Effector memory CD8-positive, alpha-beta T cell (primary cell): ENCODE measurements around the gene RXRB.

ENCODE experiments used
- ATAC-seq: fragments of 150-1000 bp; cut with Tn5 transposase; replicated peaks from 2 replicates; pipeline ENCODE4 v1.10.0; 2021; ENCODE audit warnings: mild to moderate bottlenecking, moderate library complexity
- DNase-seq, 3 experiments: peaks; one replicate each; pipeline ENCODE4 v3.0.0; 2021
- H3K27ac Mint-ChIP-seq, 2 donors: one replicate each; pipeline ENCODE4 v1.8.0; 2022; ENCODE audit warnings: mild to moderate bottlenecking in 2 of 2, mixed read lengths in 2 of 2, moderate library complexity in 2 of 2
- H3K27me3 Mint-ChIP-seq, 2 donors: one replicate each; pipeline ENCODE4 v1.8.0; 2022; ENCODE audit warnings: mixed read lengths in 2 of 2
- H3K36me3 Mint-ChIP-seq: one replicate; pipeline ENCODE4 v1.8.0; 2022; ENCODE audit warnings: mild to moderate bottlenecking, moderate library complexity, mixed read lengths; ENCODE audit not compliant: insufficient read depth
- H3K4me1 Mint-ChIP-seq, 2 donors: one replicate each; pipeline ENCODE4 v1.8.0; 2022; ENCODE audit warnings: low read depth in 2 of 2, mixed read lengths in 2 of 2
- H3K4me3 Mint-ChIP-seq, 2 donors: one replicate each; pipeline ENCODE4 v1.8.0; 2022; ENCODE audit warnings: mild to moderate bottlenecking in 2 of 2, mixed read lengths in 2 of 2, moderate library complexity in 2 of 2
- H3K9me3 Mint-ChIP-seq, 2 donors: one replicate each; pipeline ENCODE4 v1.8.0; 2022; ENCODE audit warnings: mixed read lengths in 2 of 2

Gene RXRB

DNA sequence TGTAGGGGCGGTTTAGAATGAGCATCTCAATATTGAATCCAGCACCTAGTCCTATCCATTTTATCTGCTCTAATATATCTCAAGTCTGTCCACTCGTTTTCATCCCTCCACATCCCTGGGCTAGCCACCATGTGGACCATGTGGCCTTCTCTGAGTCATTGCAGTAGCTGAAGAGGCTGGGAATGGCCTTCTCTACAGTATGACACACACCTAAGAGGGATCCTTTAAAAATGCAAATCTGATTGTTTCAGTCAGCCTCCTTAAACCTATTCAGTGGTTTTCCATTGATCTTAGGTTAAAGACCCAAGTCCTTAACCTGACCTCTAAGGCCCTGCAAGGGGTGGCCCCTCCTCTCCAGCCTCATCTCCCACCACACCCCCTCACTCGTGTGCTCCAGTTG, 17.2 kb upstream of the RXRB start:
- H3K4me1 Mint-ChIP-seq = peaks cover 13 to 17% of the 10 kb centered on the region in 2 donors
- H3K9me3 Mint-ChIP-seq = no peaks in the 10 kb centered on the region
- no peak overlapping the region for H3K4me3 Mint-ChIP-seq
- H3K27me3 Mint-ChIP-seq = peaks cover 81 to 91% of the 10 kb centered on the region in 2 donors
- H3K27ac Mint-ChIP-seq = no peak overlapping the region
- ATAC-seq = no peak
- DNase-seq = no peak
- peaks cover 3% of the 10 kb centered on the region for H3K36me3 Mint-ChIP-seq

GRCh38 chr6:33217246-33217645, 16.8 kb upstream of the RXRB start:
- no peaks in the 10 kb centered on the region for H3K9me3 Mint-ChIP-seq
- peaks cover 4% of the 10 kb centered on the region for H3K36me3 Mint-ChIP-seq
- ATAC-seq (no peak), DNase-seq (no peak)
- no peak overlapping the region for H3K27ac Mint-ChIP-seq
- H3K4me3 Mint-ChIP-seq = no peak overlapping the region
- peaks cover 15 to 19% of the 10 kb centered on the region in 2 donors for H3K4me1 Mint-ChIP-seq
- H3K27me3 Mint-ChIP-seq = peaks cover 81 to 91% of the 10 kb centered on the region in 2 donors

GRCh38 chr6:33216117-33216649, 15.7 kb upstream of the RXRB start:
- Mint-ChIP-seq H3K36me3 (peaks cover 7% of the 10 kb centered on the region), H3K27me3 (peaks cover 72 to 85% of the 10 kb centered on the region in 2 donors), H3K4me1 (peaks cover 15 to 19% of the 10 kb centered on the region in 2 donors), H3K27ac (no peak overlapping the region), H3K4me3 (no peak overlapping the region), H3K9me3 (no peaks in the 10 kb centered on the region)
- no peak for ATAC-seq
- DNase-seq = no peak

- H3K27me3 Mint-ChIP-seq = peaks cover 70 to 82% of the 10 kb centered on the region in 2 donors
Observed at GRCh38 chr6:33215271-33216116, 15.0 kb upstream of the RXRB start.

DNA sequence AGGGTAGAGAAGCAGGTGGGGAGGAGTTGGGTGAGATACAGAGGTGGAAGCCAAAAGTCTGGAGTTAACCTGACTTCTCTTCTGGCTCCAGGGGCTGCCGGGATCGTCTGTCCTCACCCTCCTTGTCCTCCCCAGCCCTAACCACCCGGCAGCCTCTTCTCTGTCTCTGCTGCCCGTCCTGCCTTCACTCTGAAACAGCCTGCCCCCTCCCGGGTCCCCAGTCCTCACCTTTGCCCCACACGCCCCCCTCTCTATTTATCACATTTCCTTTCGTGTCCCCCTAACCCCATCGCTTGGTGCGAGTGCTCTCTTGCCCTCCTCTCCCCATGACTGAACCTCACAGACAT, 13.5 kb upstream of the RXRB start:
- Mint-ChIP-seq H3K9me3 (no peaks in the 10 kb centered on the region), H3K27ac (peak overlapping the region; percentile 27 to 49), H3K4me1 (peaks cover 24 to 27% of the 10 kb centered on the region in 2 donors), H3K36me3 (peaks cover 13% of the 10 kb centered on the region), H3K27me3 (peaks cover 62 to 70% of the 10 kb centered on the region in 2 donors), H3K4me3 (peak overlapping the region; percentile 49 to 58)
- no peak for DNase-seq
- ATAC-seq = no peak

More at GRCh38 chr6:33215271-33216116, 15.0 kb upstream of the RXRB start:
- ATAC-seq (no peak), DNase-seq (no peak)
- H3K4me1 Mint-ChIP-seq = peaks cover 15 to 19% of the 10 kb centered on the region in 2 donors
- no peak overlapping the region for H3K4me3 Mint-ChIP-seq
- H3K36me3 Mint-ChIP-seq = peaks cover 10% of the 10 kb centered on the region
- H3K27ac Mint-ChIP-seq = no peak overlapping the region
- no peaks in the 10 kb centered on the region for H3K9me3 Mint-ChIP-seq

GRCh38 chr6:33213166-33213988, 12.9 kb upstream of the RXRB start:
- no peak for DNase-seq
- H3K4me3 Mint-ChIP-seq = peak overlapping the region; percentile 49 to 58
- H3K27ac Mint-ChIP-seq = peak overlapping the region; percentile 27 to 49
- peak; percentile 21 for ATAC-seq
- H3K9me3 Mint-ChIP-seq = no peaks in the 10 kb centered on the region
- peaks cover 56 to 64% of the 10 kb centered on the region in 2 donors for H3K27me3 Mint-ChIP-seq
- peaks cover 27 to 31% of the 10 kb centered on the region in 2 donors for H3K4me1 Mint-ChIP-seq
- peaks cover 16% of the 10 kb centered on the region for H3K36me3 Mint-ChIP-seq

DNA sequence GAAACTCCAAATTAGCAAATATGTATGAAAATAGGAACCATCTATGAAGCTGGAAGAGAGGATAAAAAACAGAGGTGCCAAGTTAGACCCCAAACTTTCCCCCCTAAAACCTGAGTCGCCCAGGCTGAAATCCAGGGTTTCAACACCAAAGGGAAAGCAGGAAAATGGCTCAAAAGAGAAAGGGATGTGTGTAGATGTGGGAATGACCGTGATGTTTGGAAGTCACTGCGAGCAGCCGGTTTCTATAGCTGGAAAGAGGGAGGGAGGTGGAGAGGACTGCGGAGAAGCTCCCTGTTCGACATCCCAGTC, 12.3 kb upstream of the RXRB start:
- H3K4me3 Mint-ChIP-seq = peak overlapping the region; percentile 49 to 58
- H3K36me3 Mint-ChIP-seq = peaks cover 21% of the 10 kb centered on the region
- H3K4me1 Mint-ChIP-seq = peaks cover 29 to 32% of the 10 kb centered on the region in 2 donors
- DNase-seq (no peak), ATAC-seq (no peak)
- H3K9me3 Mint-ChIP-seq = no peaks in the 10 kb centered on the region
- H3K27ac Mint-ChIP-seq = no peak overlapping the region
- H3K27me3 Mint-ChIP-seq = peaks cover 50 to 58% of the 10 kb centered on the region in 2 donors

GRCh38 chr6:33211666-33212422, 11.4 kb upstream of the RXRB start:
- ATAC-seq = no peak
- no peak for DNase-seq
- Mint-ChIP-seq H3K27me3 (peaks cover 40 to 48% of the 10 kb centered on the region in 2 donors), H3K36me3 (peaks cover 23% of the 10 kb centered on the region), H3K4me3 (no peak overlapping the region), H3K4me1 (peaks cover 30 to 36% of the 10 kb centered on the region in 2 donors), H3K9me3 (no peaks in the 10 kb centered on the region), H3K27ac (no peak overlapping the region)

DNA sequence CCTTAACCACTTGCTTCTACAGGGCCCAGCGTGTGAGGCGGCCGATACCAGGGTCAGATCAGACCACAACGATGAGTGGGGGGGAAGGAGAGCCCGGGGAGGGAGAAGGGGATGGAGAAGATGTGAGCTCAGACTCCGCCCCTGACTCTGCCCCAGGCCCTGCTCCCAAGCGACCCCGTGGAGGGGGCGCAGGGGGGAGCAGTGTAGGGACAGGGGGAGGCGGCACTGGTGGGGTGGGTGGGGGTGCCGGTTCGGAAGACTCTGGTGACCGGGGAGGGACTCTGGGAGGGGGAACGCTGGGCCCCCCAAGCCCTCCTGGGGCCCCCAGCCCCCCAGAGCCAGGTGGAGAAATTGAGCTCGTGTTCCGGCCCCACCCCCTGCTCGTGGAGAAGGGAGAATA, 10.7 kb upstream of the RXRB start:
- H3K4me1 Mint-ChIP-seq = peaks cover 32 to 36% of the 10 kb centered on the region in 2 donors
- peaks cover 23% of the 10 kb centered on the region for H3K36me3 Mint-ChIP-seq

DNA sequence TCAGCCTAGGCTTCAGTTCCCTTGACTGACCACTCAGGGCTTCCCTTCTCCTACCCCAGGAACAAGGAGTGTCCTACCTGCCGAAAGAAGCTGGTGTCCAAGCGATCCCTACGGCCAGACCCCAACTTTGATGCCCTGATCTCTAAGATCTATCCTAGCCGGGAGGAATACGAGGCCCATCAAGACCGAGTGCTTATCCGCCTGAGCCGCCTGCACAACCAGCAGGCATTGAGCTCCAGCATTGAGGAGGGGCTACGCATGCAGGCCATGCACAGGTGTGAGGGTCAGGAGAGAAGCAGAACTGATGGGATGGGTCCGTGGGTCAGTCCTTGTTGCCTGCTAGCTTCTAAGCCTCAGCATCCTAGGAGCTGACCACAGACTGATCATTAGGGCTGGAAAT, 9.4 kb upstream of the RXRB start:
- Mint-ChIP-seq H3K36me3 (peaks cover 26% of the 10 kb centered on the region), H3K27me3 (peaks cover 27 to 30% of the 10 kb centered on the region in 2 donors), H3K4me1 (peaks cover 41 to 44% of the 10 kb centered on the region in 2 donors), H3K4me3 (peak overlapping the region; percentile 83 to 93), H3K27ac (peak overlapping the region; percentile 96 to 97), H3K9me3 (no peaks in the 10 kb centered on the region)
- DNase-seq (no peak), ATAC-seq (no peak)

More for the DNA sequence above, 10.7 kb upstream of the RXRB start:
- Mint-ChIP-seq H3K4me3 (no peak overlapping the region), H3K27ac (no peak overlapping the region), H3K27me3 (peaks cover 38 to 43% of the 10 kb centered on the region in 2 donors), H3K9me3 (no peaks in the 10 kb centered on the region)
- ATAC-seq (no peak), DNase-seq (no peak)

GRCh38 chr6:33208091-33208967, 7.9 kb upstream of the RXRB start, which contains the start of gene RING1:
RING1 (plus strand) TSS chr6:33208500; CDS start chr6:33208823, 323 bp downstream.
- peaks cover 28% of the 10 kb centered on the region for H3K36me3 Mint-ChIP-seq
- H3K4me3 Mint-ChIP-seq = peak within 1 kb of the TSS; percentile 83 to 93
- peaks cover 42 to 44% of the 10 kb centered on the region in 2 donors for H3K4me1 Mint-ChIP-seq
- H3K27ac Mint-ChIP-seq = peak within 1 kb of the TSS; percentile 96 to 97
- no peaks in the 10 kb centered on the region for H3K9me3 Mint-ChIP-seq
- peaks cover 12 to 15% of the 10 kb centered on the region in 2 donors for H3K27me3 Mint-ChIP-seq
- ATAC-seq (peak; percentile 72), DNase-seq (peak; percentile 80 to 85 (median 82))

- Mint-ChIP-seq H3K36me3 (peaks cover 33% of the 10 kb centered on the region), H3K27me3 (peaks cover 5 to 8% of the 10 kb centered on the region in 2 donors), H3K4me3 (peak overlapping the region; percentile 83 to 93), H3K27ac (peak overlapping the region; percentile 96 to 97), H3K9me3 (no peaks in the 10 kb centered on the region), H3K4me1 (peaks cover 40 to 42% of the 10 kb centered on the region in 2 donors)
- DNase-seq (no peak), ATAC-seq (no peak)
Observed at GRCh38 chr6:33207552-33208090, 7.2 kb upstream of the RXRB start.
